Activated CD4-positive, alpha-beta T cell treated with anti-CD3 and anti-CD28 coated beads, Interleukin-2, amount 50 U/mL, for 48 hours (primary cell): Measurements from ENCODE around the gene MGAT3.

Source experiments
- DNase-seq, 2 experiments: peaks; one replicate each; pipeline ENCODE4 v3.0.0-alpha.2; 2020

The MGAT3 gene

DNA sequence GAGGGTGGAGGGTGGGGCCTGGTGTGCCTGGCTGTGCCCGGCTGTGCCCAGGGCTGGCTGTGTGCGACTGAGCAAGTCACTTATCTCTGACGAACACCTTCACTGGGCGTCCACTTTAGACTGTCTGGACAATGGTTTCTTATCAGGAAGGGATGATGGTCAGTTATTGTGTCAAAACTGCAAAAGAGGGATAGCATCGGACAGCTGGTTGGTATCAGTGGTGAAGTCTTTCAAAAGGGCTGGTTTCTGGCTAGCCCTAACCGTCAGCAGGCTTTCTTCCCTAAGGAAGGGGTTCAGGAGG, 4.1 kb upstream of the MGAT3 start:
- no peak for DNase-seq

- DNase-seq: no peak
Measured at GRCh38 chr22:39453765-39454378, 2.9 kb upstream of the MGAT3 start.

DNA sequence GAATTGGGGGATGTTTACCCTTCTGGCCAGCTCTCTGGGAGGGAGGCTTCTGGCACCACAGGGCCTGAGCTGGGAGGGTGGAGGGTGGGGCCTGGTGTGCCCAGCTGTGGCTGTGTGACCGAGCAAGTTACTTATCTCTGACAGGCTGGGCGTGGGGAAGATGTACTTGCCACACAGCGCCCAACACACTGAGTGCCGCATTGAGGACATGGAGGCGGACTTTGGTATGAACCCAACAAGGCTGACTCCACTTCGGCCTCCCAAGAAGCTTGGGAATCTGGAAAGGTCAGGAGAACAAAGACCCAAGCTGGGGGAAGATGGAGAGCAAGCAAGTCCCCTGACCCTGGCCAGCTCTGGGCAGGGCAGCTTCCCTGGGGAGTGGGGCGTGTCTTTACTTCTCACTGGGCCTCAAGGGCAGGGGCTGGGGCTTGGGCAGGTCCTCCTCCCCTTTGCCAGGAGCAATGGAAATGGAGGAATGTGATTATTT, 2.4 kb upstream of the MGAT3 start:
- no peak for DNase-seq

- no peak for DNase-seq
Measured at GRCh38 chr22:39457198-39457555, 365 bp downstream of the MGAT3 start.

GRCh38 chr22:39457556-39458443, 988 bp downstream of the MGAT3 start:
- DNase-seq: no peak

DNA sequence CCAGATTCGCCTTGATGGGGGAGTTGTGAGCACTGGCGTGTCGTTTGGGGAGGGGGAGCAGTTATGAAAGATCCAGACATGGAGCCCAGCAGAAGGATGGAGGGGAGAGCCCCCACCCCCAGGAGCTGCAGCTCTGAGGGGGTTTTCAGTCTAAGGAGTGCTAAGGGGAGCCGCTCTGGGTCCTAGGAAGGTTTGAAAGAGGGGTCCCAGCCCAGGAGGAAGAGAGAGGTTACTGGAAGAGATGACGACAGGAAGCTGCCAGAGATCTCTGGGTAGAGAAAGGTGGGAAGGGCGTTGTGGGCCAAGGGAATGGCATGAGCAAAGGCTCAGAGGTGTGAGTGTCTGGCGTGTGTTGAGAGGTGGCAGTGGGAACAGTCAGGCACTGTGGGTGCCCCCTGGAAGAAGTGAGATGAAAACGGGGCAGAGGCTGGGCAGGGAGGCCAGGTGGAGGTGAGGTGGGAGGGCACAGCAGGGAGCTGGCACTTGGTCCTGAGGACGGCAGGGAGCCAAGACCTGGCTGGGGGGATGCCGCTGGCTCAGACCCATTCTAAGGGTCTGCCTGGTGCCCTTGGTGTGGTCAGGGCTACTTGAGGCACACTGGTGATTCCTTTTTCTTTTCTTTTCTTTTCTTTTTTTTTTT, 1.8 kb downstream of the MGAT3 start:
- DNase-seq: no peak

GRCh38 chr22:39459681-39460080, 2.9 kb downstream of the MGAT3 start:
- DNase-seq: no peak

DNA sequence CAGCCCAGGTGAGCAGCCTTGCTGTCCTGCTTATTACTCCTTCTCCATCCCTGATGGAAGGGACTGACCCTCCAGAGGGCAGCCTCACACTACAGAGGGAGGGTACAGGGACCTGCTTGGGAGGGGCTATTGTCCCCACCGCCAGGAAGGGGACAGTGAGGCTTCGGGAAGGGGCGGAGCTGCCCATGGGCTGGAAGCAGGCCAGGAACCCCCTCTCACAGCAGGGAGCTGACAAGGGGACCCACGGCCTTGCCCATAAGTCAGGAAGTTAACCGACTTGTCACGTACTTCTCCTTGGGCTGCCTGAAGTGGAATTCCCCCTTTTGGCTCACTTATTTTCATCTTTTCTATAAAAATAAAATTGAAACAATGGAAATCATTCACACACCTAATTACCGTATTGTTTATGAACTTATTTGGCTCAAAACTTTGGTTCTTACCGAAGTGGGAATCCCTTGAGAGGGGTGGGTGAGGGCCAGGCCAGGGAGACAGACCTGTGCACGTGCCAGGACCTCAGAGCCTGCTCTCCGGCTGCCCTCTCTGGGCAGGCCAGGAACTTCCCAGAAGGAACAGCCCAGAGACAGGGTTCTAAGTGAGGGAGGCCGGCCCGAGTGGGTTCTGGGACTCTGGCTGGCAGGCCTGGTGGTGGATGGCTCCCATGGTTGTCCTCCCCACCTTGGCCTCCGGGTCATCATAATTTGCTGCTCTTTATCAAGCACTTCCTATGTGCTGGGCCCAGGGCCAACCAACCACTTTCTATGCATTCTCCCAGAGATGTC, 5.8 kb downstream of the MGAT3 start:
- no peak for DNase-seq

GRCh38 chr22:39463277-39463676, 6.5 kb downstream of the MGAT3 start:
- DNase-seq: no peak

- no peak for DNase-seq
Measured at GRCh38 chr22:39463931-39464390, 7.1 kb downstream of the MGAT3 start.

DNA sequence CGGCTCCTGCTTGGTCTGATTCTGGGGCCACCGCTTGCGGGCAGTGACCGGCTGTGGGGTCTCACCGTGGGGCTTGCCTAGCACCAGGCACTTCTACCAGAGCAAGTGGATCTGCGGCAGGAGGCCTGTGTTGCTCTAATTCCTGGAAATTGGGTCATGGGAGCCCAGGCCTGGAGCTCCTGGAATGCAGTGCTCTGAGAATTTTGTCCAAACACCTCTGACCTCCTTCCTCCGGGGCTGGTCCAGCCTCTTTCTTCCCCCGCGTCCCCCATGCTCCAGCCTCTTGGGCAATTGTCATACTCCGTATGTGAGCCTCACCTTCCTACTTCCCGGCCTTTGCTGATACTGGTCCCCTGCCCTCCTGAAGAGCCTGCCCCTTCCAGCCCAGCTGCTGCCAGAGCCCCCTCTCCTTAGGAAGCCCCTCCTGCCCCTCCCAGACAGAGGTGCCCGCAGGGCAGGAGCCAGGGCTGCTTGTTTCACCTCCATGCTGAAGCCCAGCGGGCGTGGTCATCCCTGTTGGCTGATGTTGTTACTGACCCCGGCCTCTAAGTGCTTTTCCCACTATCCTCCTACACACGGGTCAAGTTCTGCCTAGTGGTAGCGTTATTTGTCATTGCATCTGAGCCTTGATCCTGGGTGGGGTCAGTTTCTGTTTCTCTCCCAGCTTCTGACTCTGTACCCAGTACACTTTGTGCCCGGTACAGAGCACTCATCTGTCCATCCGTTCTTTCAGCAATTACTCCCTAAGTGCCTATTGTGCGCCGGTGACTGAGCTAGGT, 9.6 kb downstream of the MGAT3 start:
- DNase-seq: no peak

DNA sequence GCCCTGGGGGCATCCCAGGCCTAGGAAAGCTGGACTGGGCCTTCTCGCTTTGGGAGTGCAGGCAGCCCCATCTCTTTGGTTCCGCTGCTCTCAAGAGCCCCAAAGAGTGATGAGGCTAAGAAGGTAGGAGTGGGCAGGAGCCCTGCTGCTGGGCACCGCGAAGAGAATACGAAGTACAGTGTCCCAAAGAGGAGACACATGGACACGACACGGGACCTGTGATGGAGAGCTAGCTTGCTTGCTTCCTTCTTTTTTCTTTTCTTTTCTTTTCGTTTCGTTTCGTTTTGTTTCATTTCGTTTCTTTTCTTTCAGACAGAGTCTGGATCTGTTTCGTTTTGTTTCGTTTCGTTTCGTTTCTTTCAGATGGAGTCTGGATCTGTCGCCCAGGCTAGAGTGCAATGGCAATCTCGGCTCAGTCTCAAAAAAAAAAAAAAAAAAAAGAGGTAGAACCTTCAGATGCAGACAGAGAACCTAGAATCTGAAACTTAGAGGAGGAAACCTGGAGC, 10.6 kb downstream of the MGAT3 start:
- no peak for DNase-seq

GRCh38 chr22:39468487-39469325, 11.9 kb downstream of the MGAT3 start:
- DNase-seq: no peak

GRCh38 chr22:39469326-39469680, 12.5 kb downstream of the MGAT3 start:
- no peak for DNase-seq

GRCh38 chr22:39469681-39470450, 13.1 kb downstream of the MGAT3 start:
- no peak for DNase-seq

GRCh38 chr22:39470451-39471291, 13.9 kb downstream of the MGAT3 start:
- DNase-seq: no peak

DNA sequence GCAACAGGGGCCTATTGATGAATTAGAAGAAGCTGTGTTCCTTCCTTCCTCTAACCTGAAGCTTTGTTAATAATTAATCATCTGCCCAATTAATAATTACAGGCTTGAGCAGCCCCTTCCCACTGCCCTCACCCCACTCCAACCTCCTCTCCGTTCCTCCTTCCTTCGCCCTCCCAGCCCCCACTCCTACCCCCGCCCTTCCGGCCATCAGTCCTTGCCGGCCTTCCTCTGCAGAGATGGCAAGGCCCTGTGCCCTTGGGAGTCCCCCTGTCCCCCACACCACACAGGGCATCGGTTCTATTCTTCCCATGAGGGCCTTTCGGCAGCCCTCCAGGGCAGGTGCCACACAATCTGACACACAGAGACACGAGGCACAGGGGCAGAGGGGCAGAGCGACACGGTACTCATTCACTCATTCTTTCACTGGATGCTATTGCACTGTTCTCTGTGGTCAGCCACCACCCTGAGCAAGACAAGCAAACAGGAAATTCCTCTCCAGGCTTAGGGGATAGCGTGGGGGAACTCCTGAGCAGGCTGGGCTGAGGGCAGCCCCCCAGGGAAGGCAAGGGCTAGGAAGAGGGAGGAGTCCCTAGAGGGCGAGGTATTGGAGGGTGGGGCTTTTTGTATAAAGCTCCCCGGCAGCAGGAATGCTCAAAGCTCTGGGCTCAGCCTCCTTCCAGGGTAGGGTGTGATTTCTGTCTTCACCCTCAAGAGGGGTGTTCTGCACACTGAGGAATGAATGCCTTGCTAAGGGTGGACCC, 14.7 kb downstream of the MGAT3 start:
- DNase-seq: peak in 1 of 2 experiments; percentile 17
